HEK293 (cell line): Measurements from ENCODE around the gene ANGPT4.

ENCODE experiments used
- CTCF ChIA-PET: fragments of 350-600 bp; formaldehyde crosslinking; extraction: SDS; loops from one replicate; lab custom pipeline; 2021; ENCODE audit warnings: antibody characterized with exemption; lab: Yijun Ruan, JAX
- POLR2A ChIA-PET: fragments of 300-600 bp; formaldehyde crosslinking; extraction: SDS; loops from one replicate; lab custom pipeline; 2020; ENCODE audit warnings: antibody characterized with exemption, inconsistent platforms; lab: Yijun Ruan, JAX
- H3K27ac ChIP-seq: fragments of 200-500 bp; sonication (Bioruptor generic); 2 replicates; pipeline ENCODE4 v1.5.1; 2014; ENCODE audit warnings: low read depth, low read length, control low read depth, inconsistent platforms; ENCODE audit errors: extremely low read depth
- H3K36me3 ChIP-seq, 2 experiments: fragments of 200-500 bp in 1 of 2; sonication (Bioruptor generic) in 1 of 2; 1 replicate in 1 of 2; 2 replicates in 1 of 2; pipeline ENCODE4 v1.5.1; 2014 to 2017; ENCODE audit warnings: inconsistent platforms in 2 of 2, low read length in 2 of 2; ENCODE audit not compliant: control insufficient read depth in 2 of 2, insufficient read depth in 1 of 2
- H3K4me1 ChIP-seq: fragments of 200-500 bp; sonication (Bioruptor generic); 2 replicates; pipeline ENCODE4 v1.5.1; 2014; ENCODE audit warnings: mild to moderate bottlenecking, low read length, inconsistent platforms; ENCODE audit not compliant: control insufficient read depth, insufficient read depth
- H3K4me3 ChIP-seq: 2 replicates; pipeline ENCODE4 v1.5.1; 2011; ENCODE audit warnings: low read depth, mild to moderate bottlenecking, control low read depth, low read length, moderate library complexity
- H3K9me3 ChIP-seq: fragments of 200-500 bp; sonication (Bioruptor generic); 2 replicates; pipeline ENCODE4 v1.5.1; 2014; ENCODE audit warnings: low read depth, low read length, inconsistent platforms; ENCODE audit not compliant: control insufficient read depth, insufficient read depth
- FEZF1 ChIP-seq: fragments of 450-650 bp; formaldehyde crosslinking; IDR thresholded peaks from 2 replicates; pipeline ENCODE4 v1.5.1; 2016; ENCODE audit warnings: missing biosample characterization, missing genetic modification characterization
- KLF10 ChIP-seq: fragments of 450-650 bp; IDR thresholded peaks from 2 replicates; pipeline ENCODE4 v1.5.1; 2018; ENCODE audit warnings: missing biosample characterization, mild to moderate bottlenecking, missing genetic modification characterization
- KLF7 ChIP-seq: fragments of 450-650 bp; formaldehyde crosslinking; IDR thresholded peaks from 2 replicates; pipeline ENCODE4 v1.5.1; 2016; ENCODE audit warnings: missing biosample characterization, missing genetic modification characterization, borderline replicate concordance
- SALL2 ChIP-seq: fragments of 450-650 bp; formaldehyde crosslinking; IDR thresholded peaks from 2 replicates; pipeline ENCODE4 v1.5.0; 2017; ENCODE audit warnings: missing biosample characterization, mild to moderate bottlenecking, missing genetic modification characterization, borderline replicate concordance
- ZFHX2 ChIP-seq: fragments of 450-650 bp; formaldehyde crosslinking; conservative IDR thresholded peaks from 2 replicates; pipeline ENCODE4 v1.5.1; 2016; ENCODE audit warnings: missing biosample characterization, missing genetic modification characterization
- ZNF10 ChIP-seq: fragments of 450-650 bp; formaldehyde crosslinking; IDR thresholded peaks from 2 replicates; pipeline ENCODE4 v1.5.1; 2017; ENCODE audit warnings: missing biosample characterization, missing genetic modification characterization
- ZNF112 ChIP-seq: fragments of 450-650 bp; formaldehyde crosslinking; IDR thresholded peaks from 2 replicates; pipeline ENCODE4 v1.5.0; 2017; ENCODE audit warnings: missing biosample characterization, missing genetic modification characterization
- ZNF138 ChIP-seq: fragments of 450-650 bp; formaldehyde crosslinking; IDR thresholded peaks from 2 replicates; pipeline ENCODE4 v1.5.1; 2016; ENCODE audit warnings: missing biosample characterization, missing genetic modification characterization, borderline replicate concordance
- ZNF214 ChIP-seq: fragments of 450-650 bp; formaldehyde crosslinking; IDR thresholded peaks from 2 replicates; pipeline ENCODE4 v1.5.1; 2017; ENCODE audit warnings: missing biosample characterization, mild to moderate bottlenecking, missing genetic modification characterization, borderline replicate concordance
- ZNF23 ChIP-seq: fragments of 450-650 bp; formaldehyde crosslinking; IDR thresholded peaks from 2 replicates; pipeline ENCODE4 v1.5.1; 2016; ENCODE audit warnings: missing biosample characterization, missing genetic modification characterization, borderline replicate concordance
- ZNF24 ChIP-seq: fragments of 450-650 bp; formaldehyde crosslinking; IDR thresholded peaks from 2 replicates; pipeline ENCODE4 v1.5.1; 2016; ENCODE audit warnings: missing biosample characterization, missing genetic modification characterization
- ZNF248 ChIP-seq: fragments of 450-650 bp; formaldehyde crosslinking; IDR thresholded peaks from 2 replicates; pipeline ENCODE4 v1.5.1; 2017; ENCODE audit warnings: missing biosample characterization, missing genetic modification characterization
- ZNF266 ChIP-seq: fragments of 450-650 bp; formaldehyde crosslinking; IDR thresholded peaks from 2 replicates; pipeline ENCODE4 v1.5.1; 2016; ENCODE audit warnings: missing biosample characterization, missing genetic modification characterization, low read depth
- ZNF391 ChIP-seq: fragments of 450-650 bp; formaldehyde crosslinking; IDR thresholded peaks from 2 replicates; pipeline ENCODE4 v1.5.1; 2016; ENCODE audit warnings: low read depth, missing biosample characterization, missing genetic modification characterization, borderline replicate concordance
- ZNF501 ChIP-seq: fragments of 450-650 bp; formaldehyde crosslinking; IDR thresholded peaks from 2 replicates; pipeline ENCODE4 v1.5.1; 2016; ENCODE audit warnings: missing biosample characterization, missing genetic modification characterization
- ZNF660 ChIP-seq: fragments of 450-650 bp; IDR thresholded peaks from 2 replicates; pipeline ENCODE4 v1.5.1; 2018; ENCODE audit warnings: missing biosample characterization, mild to moderate bottlenecking, missing genetic modification characterization
- ZNF670 ChIP-seq: fragments of 450-650 bp; formaldehyde crosslinking; IDR thresholded peaks from 2 replicates; pipeline ENCODE4 v1.5.1; 2016; ENCODE audit warnings: missing biosample characterization, missing genetic modification characterization, low read depth
- ZNF747 ChIP-seq: fragments of 450-650 bp; formaldehyde crosslinking; IDR thresholded peaks from 2 replicates; pipeline ENCODE4 v1.5.1; 2016; ENCODE audit warnings: missing biosample characterization, missing genetic modification characterization
- ZNF768 ChIP-seq: fragments of 450-650 bp; formaldehyde crosslinking; IDR thresholded peaks from 2 replicates; pipeline ENCODE4 v1.5.1; 2018; ENCODE audit warnings: missing biosample characterization, mild to moderate bottlenecking, missing genetic modification characterization
- ZNF785 ChIP-seq: fragments of 450-650 bp; formaldehyde crosslinking; IDR thresholded peaks from 2 replicates; pipeline ENCODE4 v1.5.1; 2016; ENCODE audit warnings: missing biosample characterization, missing genetic modification characterization
- ZNF830 ChIP-seq: fragments of 450-650 bp; IDR thresholded peaks from 2 replicates; pipeline ENCODE4 v1.5.0; 2018; ENCODE audit warnings: missing biosample characterization, missing genetic modification characterization, low read depth, mild to moderate bottlenecking, moderate library complexity
- TF ChIP-seq, protein P1 (sequence below): sonication (generic); formaldehyde crosslinking; IDR thresholded peaks from 2 replicates; pipeline ENCODE4 v1.8.1; 2022; ENCODE audit warnings: mild to moderate bottlenecking, moderate library complexity, missing genetic modification reagents
- TF ChIP-seq, protein P2 (sequence below): fragments of 450-650 bp; formaldehyde crosslinking; IDR thresholded peaks from 2 replicates; pipeline ENCODE4 v1.5.1; 2016; ENCODE audit warnings: missing biosample characterization, missing genetic modification characterization
- TF ChIP-seq, protein P3 (sequence below): fragments of 450-650 bp; formaldehyde crosslinking; IDR thresholded peaks from 2 replicates; pipeline ENCODE4 v1.5.1; 2016; ENCODE audit warnings: missing biosample characterization, missing genetic modification characterization, borderline replicate concordance

Gene ANGPT4

DNA sequence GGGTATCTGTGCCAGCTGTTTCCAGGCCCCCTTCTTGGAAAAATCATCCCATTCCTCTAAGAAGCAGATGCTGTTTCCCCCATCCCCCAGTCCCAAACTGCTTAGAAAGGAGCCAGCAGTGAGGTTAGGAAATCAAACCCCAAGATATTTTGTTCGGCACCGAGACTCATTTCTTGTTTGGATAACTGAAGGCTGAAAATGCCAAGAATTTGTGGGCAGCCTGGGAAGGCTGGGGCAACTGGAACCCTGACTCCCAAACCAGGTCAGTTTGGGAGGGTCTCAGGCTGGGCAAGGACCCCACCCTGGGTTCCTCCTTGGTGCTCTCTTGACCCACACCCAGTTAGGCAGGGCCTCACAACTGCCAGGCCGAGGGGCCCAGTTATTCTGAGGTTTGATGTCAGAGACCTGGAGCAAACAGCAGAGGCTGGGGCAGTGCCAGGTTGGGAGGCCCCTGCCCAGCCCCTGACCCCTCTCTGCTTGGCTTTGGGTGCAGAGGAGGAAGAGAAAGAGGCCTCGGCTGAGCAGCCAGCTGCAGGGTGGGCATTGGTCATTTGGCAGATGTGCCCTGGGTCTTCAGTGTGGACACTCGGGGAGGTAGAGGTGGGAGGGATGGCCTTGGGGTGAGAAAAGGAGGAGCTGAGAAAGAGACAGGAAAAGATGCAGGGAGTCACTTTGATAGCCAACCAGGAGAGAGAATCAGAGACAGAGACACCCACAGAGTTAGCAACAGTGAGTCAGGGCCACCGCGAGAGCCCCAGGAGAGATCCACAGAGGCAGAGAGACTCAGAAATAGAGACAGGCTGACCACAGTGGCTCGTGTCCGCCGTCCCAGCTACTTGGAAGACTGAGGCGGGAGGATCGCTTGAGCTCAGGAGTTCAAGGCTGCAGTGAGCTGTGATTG is 5.0 kb downstream of the ANGPT4 start:
- Histone ChIP-seq H3K36me3 (no peaks in the 10 kb centered on the region), H3K4me3 (no peak overlapping the region), H3K9me3 (no peaks in the 10 kb centered on the region), H3K27ac (no peak overlapping the region)
- CTCF ChIA-PET, result interaction anchor here (0.7 to 1.2 kb wide), 4 partner anchors 15 to 291 kb away, joined by 3 to 4 read pairs (median 3); no protein-coding TSS in a partner anchor
- no peak for TF ChIP-seq ZNF112 (tag by site-specific recombination)
- TF ChIP-seq ZNF138 (tag by site-specific recombination), result no peak
- TF ChIP-seq ZFHX2 (tag by site-specific recombination), result no peak
- TF ChIP-seq KLF7 (tag by site-specific recombination), result no peak
- TF ChIP-seq, protein P1, sequence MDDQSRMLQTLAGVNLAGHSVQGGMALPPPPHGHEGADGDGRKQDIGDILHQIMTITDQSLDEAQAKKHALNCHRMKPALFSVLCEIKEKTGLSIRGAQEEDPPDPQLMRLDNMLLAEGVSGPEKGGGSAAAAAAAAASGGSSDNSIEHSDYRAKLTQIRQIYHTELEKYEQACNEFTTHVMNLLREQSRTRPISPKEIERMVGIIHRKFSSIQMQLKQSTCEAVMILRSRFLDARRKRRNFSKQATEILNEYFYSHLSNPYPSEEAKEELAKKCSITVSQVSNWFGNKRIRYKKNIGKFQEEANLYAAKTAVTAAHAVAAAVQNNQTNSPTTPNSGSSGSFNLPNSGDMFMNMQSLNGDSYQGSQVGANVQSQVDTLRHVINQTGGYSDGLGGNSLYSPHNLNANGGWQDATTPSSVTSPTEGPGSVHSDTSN (CRISPR knock-in tag), result no peak
- no peak for TF ChIP-seq ZNF24 (tag by site-specific recombination)
- TF ChIP-seq, protein P2, sequence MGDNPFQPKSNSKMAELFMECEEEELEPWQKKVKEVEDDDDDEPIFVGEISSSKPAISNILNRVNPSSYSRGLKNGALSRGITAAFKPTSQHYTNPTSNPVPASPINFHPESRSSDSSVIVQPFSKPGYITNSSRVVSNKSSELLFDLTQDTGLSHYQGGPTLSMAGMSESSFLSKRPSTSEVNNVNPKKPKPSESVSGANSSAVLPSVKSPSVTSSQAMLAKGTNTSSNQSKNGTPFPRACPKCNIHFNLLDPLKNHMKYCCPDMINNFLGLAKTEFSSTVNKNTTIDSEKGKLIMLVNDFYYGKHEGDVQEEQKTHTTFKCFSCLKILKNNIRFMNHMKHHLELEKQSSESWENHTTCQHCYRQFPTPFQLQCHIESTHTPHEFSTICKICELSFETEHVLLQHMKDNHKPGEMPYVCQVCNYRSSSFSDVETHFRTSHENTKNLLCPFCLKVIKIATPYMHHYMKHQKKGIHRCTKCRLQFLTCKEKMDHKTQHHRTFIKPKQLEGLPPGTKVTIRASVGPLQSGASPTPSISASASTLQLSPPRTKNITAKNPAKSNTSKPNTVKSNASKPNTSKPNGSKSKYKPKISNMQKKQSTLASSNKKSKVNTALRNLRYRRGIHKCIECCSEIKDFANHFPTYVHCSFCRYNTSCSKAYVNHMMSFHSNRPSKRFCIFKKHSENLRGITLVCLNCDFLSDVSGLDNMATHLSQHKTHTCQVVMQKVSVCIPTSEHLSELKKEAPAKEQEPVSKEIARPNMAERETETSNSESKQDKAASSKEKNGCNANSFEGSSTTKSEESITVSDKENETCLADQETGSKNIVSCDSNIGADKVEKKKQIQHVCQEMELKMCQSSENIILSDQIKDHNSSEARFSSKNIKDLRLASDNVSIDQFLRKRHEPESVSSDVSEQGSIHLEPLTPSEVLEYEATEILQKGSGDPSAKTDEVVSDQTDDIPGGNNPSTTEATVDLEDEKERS, result no peak
- no peak for TF ChIP-seq ZNF10 (tag by site-specific recombination)
- TF ChIP-seq ZNF785 (tag by site-specific recombination), result no peak
- TF ChIP-seq ZNF747 (tag by site-specific recombination), result no peak
- no peak for TF ChIP-seq ZNF660 (tag by site-specific recombination)
- no peak for TF ChIP-seq ZNF23 (tag by site-specific recombination)
- TF ChIP-seq KLF10, result no peak
- TF ChIP-seq ZNF670, result no peak
- TF ChIP-seq ZNF501 (tag by site-specific recombination), result no peak
- no peak for TF ChIP-seq SALL2 (tag by site-specific recombination)
- TF ChIP-seq ZNF248 (tag by site-specific recombination), result no peak
- TF ChIP-seq, all 188 proteins: peak for 0
- POLR2A ChIA-PET, result no interaction called here
- H3K4me1 ChIP-seq, result no peaks in the 10 kb centered on the region

DNA sequence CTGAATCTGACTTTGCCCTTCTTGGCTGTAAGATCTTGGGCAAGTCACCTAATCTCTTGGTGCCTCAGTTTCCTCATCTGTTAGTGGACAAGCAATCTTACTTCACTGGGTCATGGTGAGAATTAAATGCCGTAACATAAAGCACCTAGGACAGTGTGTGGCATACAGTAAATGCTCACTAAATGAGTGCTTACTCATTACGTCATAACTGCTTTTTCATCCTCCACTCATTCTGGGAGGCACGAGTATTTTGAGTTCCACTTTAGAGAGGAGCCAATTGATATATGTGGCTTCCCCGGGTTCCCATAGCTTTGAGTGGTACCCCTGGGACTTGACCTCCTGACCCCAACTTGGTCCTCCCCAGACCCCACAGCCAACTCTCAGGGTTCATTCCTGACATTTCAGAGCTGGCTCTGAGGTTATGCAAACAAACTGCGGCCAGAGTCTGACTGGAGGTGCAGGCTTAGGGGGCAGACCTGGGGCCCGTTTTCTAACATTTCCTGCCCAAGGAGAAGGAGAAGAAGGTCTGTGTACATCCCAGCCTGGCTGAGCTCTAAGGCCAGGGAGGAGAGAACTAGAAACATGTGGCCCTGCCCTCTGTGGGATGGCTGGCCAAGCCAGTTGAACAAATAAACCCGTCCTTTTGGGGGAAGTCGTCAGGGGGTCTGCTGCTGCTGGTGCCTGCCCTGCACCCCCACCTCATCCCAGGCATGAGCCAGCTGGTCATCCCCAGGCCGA is 5.8 kb downstream of the ANGPT4 start:
- H3K36me3 ChIP-seq, result no peaks in the 10 kb centered on the region
- ChIA-PET CTCF (no interaction called here), POLR2A (no interaction called here)
- no peaks in the 10 kb centered on the region for H3K9me3 ChIP-seq
- no peak overlapping the region for H3K27ac ChIP-seq
- H3K4me1 ChIP-seq, result no peaks in the 10 kb centered on the region
- H3K4me3 ChIP-seq, result no peak overlapping the region
- TF ChIP-seq ZNF830 (tag by site-specific recombination), result no peak
- TF ChIP-seq ZNF768 (tag by site-specific recombination), result no peak
- TF ChIP-seq, protein P3, sequence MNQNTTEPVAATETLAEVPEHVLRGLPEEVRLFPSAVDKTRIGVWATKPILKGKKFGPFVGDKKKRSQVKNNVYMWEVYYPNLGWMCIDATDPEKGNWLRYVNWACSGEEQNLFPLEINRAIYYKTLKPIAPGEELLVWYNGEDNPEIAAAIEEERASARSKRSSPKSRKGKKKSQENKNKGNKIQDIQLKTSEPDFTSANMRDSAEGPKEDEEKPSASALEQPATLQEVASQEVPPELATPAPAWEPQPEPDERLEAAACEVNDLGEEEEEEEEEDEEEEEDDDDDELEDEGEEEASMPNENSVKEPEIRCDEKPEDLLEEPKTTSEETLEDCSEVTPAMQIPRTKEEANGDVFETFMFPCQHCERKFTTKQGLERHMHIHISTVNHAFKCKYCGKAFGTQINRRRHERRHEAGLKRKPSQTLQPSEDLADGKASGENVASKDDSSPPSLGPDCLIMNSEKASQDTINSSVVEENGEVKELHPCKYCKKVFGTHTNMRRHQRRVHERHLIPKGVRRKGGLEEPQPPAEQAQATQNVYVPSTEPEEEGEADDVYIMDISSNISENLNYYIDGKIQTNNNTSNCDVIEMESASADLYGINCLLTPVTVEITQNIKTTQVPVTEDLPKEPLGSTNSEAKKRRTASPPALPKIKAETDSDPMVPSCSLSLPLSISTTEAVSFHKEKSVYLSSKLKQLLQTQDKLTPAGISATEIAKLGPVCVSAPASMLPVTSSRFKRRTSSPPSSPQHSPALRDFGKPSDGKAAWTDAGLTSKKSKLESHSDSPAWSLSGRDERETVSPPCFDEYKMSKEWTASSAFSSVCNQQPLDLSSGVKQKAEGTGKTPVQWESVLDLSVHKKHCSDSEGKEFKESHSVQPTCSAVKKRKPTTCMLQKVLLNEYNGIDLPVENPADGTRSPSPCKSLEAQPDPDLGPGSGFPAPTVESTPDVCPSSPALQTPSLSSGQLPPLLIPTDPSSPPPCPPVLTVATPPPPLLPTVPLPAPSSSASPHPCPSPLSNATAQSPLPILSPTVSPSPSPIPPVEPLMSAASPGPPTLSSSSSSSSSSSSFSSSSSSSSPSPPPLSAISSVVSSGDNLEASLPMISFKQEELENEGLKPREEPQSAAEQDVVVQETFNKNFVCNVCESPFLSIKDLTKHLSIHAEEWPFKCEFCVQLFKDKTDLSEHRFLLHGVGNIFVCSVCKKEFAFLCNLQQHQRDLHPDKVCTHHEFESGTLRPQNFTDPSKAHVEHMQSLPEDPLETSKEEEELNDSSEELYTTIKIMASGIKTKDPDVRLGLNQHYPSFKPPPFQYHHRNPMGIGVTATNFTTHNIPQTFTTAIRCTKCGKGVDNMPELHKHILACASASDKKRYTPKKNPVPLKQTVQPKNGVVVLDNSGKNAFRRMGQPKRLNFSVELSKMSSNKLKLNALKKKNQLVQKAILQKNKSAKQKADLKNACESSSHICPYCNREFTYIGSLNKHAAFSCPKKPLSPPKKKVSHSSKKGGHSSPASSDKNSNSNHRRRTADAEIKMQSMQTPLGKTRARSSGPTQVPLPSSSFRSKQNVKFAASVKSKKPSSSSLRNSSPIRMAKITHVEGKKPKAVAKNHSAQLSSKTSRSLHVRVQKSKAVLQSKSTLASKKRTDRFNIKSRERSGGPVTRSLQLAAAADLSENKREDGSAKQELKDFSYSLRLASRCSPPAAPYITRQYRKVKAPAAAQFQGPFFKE (tag by site-specific recombination), result no peak
- TF ChIP-seq ZNF214 (tag by site-specific recombination), result no peak
- TF ChIP-seq FEZF1, result no peak
- TF ChIP-seq ZNF266, result no peak
- TF ChIP-seq ZNF391, result no peak
